Sigmoid colon (tissue), 4 donors: ENCODE data around the gene POLR2F.

Source experiments
- CTCF ChIP-seq, 4 experiments: fragments of 450-650 bp in 3 of 4; fragments of 200-600 bp in 1 of 4; IDR thresholded peaks; one replicate each; pipeline ENCODE4 v1.5.1; 2016 to 2019; ENCODE audit warnings: antibody characterized with exemption in 4 of 4, mild to moderate bottlenecking in 3 of 4, moderate library complexity in 2 of 4
- POLR2AphosphoS5 ChIP-seq, 4 donors: sonication (generic); formaldehyde crosslinking; IDR thresholded peaks; one replicate each; pipeline ENCODE4 v1.6.1; 2017; ENCODE audit warnings: antibody characterized with exemption in 4 of 4

GRCh38 chr22:37967637-37968451 is 14.3 kb downstream of the POLR2F start:
- TF ChIP-seq POLR2AphosphoS5 (IDR thresholded peaks at IDR 0.05) = no peak
- no peak for TF ChIP-seq CTCF (IDR thresholded peaks at IDR 0.05)
